WI38 (cell line): ENCODE measurements around the gene NEK2.
"Not testable (repeated sequence)": the region's sequence is repeated elsewhere in the genome, so short reads cannot be mapped to it uniquely, and the experiment has no call there.

Experiments
- H3K4me3 ChIP-seq: 2 replicates; pipeline ENCODE4 v1.5.1; 2011; ENCODE audit warnings: low read depth, mild to moderate bottlenecking, control low read depth, low read length
- TF ChIP-seq, protein P1 (sequence below): IDR thresholded peaks from 2 replicates; pipeline ENCODE4 v1.5.1; 2012; ENCODE audit warnings: low read depth, mild to moderate bottlenecking, control low read depth, low read length

The NEK2 gene

DNA sequence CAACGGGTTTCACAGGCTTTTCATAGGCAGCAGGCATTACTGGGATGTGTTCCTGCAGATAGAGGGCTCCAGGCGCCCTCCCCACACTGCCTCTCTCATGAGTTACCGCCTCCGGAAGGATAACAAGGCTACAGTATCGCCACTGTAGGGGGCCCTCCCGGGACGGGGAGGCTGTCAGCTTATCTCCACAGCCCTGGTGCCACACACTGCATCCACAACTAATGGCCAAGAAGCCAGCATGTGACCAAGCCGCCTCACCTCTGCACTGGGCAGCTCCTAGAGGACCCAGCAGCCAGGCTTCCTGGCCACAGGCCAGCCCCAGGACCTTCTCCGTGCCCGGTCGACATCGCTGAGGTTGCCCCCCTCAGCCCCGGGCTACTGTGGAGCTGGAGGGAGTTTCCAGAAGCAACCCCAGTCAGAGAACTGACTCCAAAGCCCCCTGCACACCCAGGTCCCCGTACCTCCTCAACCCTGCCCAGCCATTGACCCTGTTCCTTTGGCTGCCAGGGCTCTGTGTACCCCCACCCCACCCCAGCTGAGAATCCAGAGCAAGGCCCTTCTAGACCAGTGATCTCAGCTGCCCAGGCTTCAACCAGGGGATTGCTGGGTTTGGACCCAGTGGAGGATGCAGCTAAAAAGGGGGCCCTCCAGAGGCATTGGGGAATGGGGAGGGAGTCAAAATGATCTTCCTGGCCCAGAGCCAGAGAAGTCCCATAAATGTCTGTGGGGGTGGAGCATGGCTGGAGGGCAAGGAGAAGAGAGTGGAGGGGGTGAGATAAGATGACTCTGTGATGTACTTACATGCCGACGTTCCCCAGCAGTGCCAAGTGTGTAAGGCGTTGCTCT, 45.0 kb downstream of the NEK2 start:
- no peak overlapping the region for H3K4me3 ChIP-seq

DNA sequence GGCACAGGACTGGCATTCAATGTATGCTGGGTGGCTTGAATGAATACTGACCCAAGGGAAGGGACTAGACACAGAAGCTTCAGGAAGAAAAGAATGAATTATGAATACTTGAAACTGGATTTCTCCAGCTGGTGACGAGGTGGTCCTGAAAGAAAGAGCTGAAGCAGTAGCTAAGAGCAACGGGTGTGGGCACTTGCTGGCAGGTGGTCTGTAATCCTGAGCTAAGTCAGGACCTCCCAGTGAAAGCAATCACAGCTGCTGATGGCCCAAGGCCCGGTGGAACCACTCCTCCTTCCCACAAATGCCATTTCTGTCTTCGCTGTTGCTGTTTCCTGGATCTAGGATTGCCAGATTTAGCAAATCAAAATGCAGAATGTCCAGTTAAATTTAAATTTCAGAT, 47.0 kb downstream of the NEK2 start:
- TF ChIP-seq, protein P1, sequence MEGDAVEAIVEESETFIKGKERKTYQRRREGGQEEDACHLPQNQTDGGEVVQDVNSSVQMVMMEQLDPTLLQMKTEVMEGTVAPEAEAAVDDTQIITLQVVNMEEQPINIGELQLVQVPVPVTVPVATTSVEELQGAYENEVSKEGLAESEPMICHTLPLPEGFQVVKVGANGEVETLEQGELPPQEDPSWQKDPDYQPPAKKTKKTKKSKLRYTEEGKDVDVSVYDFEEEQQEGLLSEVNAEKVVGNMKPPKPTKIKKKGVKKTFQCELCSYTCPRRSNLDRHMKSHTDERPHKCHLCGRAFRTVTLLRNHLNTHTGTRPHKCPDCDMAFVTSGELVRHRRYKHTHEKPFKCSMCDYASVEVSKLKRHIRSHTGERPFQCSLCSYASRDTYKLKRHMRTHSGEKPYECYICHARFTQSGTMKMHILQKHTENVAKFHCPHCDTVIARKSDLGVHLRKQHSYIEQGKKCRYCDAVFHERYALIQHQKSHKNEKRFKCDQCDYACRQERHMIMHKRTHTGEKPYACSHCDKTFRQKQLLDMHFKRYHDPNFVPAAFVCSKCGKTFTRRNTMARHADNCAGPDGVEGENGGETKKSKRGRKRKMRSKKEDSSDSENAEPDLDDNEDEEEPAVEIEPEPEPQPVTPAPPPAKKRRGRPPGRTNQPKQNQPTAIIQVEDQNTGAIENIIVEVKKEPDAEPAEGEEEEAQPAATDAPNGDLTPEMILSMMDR, result no peak

More for the DNA sequence above, 45.0 kb downstream of the NEK2 start:
- TF ChIP-seq, protein P1, result no peak

DNA sequence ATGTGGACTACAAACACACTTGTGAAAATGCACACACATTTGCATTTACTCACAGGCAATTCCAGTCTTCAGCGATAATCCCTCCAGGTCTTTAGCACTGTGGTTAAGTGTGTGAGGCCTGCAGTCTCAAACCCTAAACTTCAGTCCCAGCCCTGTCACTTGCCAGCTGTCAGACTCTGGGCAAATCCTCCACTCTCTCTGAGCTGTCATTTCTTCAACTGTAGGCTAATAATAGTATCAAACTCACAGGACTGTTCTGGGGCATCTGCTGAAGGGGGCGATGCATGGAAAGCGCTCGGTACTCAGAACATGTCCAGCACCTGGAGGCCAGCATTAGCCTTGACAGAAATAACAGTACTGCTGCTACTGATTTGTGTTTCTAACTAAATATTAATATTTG, 48.2 kb downstream of the NEK2 start:
- H3K4me3 ChIP-seq, result no peak overlapping the region
- TF ChIP-seq, protein P1, result no peak

More for the DNA sequence above, 47.0 kb downstream of the NEK2 start:
- H3K4me3 ChIP-seq, result no peak overlapping the region

DNA sequence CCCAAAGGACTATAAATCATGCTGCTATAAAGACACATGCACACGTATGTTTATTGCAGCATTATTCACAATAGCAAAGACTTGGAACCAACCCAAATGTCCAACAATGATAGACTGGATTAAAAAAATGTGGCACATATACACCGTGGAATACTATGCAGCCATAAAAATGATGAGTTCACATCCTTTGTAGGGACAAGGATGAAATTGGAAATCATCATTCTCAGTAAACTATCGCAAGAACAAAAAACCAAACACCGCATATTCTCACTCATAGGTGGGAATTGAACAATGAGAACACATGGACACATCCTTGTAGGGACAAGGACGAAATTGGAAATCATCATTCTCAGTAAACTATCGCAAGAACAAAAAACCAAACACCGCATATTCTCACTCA, 49.6 kb downstream of the NEK2 start:
- not testable (repeated sequence) for H3K4me3 ChIP-seq

DNA sequence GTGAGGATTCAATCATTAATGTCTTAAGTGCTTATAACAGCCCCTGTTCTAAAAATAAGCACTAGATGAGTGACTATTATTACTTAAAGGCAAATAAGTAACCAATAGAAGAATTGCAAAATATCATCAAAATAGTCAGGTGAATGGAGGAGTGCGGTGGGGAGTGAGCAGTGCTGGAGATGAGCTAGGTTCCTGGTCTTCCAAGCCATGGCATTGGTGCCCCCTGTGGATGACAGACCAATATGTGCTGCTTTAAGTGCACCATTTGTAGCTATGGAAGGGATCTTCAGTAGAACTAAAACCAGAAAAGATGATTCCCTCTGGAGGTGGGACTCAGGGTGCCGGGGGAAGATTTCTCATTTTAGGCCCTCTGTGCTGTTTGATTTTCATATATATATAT, 50.4 kb downstream of the NEK2 start:
- no peak overlapping the region for H3K4me3 ChIP-seq
- TF ChIP-seq, protein P1, result peak; percentile 19; the same call in 1 of the 2 replicates

DNA sequence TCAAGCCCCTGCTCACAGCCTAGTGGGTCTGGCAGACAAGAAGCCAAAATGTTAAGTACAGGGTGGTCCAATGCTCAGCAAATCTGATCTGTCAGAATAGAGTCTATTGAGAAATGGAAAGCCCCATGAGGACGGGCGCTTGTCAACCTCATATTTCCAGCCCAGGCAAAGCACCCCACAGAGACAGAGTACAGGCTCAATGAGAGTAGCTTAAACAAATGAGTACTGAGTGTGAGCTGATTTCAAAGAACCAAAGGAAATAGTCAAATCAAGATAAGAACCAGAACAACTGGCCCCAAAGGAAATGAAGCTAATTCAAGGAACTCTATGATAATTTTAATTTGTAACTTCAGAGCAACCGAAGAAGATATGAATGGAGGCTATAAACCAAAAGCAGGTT, 51.9 kb downstream of the NEK2 start:
- TF ChIP-seq, protein P1, result no peak
- H3K4me3 ChIP-seq, result no peak overlapping the region

DNA sequence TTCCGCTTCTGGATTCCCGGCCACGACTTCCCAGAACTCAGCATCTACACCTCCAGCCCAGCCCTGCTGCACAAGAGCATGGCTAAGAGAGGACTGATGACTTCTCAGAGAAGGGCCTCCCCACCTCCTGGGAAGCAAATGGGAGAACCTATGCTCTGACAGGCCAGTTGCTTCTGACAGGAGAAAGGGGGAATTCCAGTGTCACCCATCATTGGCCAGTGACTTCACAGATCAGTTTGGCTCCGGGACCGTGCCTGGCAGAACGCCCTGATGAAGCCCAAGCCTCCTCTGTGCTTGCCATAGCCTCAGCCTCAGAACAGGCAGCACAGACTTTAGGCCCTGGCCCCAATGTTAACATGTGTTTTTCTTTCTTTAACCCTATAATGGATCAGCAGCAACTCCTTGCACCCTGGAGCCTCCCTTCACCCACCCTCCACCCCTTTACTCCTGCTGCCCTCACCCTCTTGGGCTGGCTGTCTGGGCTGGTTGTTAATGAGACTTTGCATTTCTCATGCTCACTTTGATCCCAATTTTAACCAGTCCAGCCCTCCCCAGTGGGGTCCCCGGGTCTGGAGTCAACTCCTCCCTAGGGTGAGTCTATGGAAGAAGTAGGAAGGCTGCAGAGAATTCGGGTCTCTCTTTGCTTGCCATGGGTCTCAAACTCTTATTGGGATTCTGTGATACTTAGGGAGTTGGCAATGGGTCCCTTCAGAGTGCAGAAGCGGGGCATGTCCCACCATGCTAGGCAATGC, 53.8 kb downstream of the NEK2 start:
- TF ChIP-seq, protein P1, result no peak

More for the DNA sequence above, 53.8 kb downstream of the NEK2 start:
- H3K4me3 ChIP-seq, result no peak overlapping the region
